Stromal cell of bone marrow (primary cell): ENCODE measurements around the gene SORCS2.

Experiments
- DNase-seq: peaks from one replicate; pipeline ENCODE4 v3.0.0-alpha.2; 2012; ENCODE audit warnings: low read depth

Gene SORCS2

DNA sequence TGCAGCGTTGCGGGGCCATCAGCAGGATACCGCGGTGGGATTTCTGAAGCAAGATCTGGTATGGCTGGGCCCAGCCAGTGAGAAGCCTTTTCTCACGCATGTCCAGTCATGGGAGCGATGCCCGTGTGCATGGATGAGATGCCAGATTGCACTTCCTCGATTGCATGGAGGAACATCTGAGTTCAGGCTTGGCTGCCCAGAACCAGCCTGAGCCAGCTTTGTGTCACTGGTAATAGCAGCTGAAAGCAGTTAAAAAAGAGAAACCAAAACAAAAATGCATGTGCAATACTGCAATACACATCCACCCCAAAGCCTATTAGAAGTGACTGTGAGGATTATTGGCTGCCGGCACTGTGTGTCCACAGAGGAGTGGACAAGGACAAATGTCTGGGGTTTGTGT, 183.1 kb downstream of the SORCS2 start:
- peak; percentile 47 for DNase-seq

GRCh38 chr4:7377223-7377865, 185.0 kb downstream of the SORCS2 start:
- no peak for DNase-seq

- no peak for DNase-seq
These were observed 186.8 kb downstream of the SORCS2 start for GRCh38 chr4:7379186-7379585.

- DNase-seq = no peak
These were observed 187.4 kb downstream of the SORCS2 start for GRCh38 chr4:7379719-7380118.

DNA sequence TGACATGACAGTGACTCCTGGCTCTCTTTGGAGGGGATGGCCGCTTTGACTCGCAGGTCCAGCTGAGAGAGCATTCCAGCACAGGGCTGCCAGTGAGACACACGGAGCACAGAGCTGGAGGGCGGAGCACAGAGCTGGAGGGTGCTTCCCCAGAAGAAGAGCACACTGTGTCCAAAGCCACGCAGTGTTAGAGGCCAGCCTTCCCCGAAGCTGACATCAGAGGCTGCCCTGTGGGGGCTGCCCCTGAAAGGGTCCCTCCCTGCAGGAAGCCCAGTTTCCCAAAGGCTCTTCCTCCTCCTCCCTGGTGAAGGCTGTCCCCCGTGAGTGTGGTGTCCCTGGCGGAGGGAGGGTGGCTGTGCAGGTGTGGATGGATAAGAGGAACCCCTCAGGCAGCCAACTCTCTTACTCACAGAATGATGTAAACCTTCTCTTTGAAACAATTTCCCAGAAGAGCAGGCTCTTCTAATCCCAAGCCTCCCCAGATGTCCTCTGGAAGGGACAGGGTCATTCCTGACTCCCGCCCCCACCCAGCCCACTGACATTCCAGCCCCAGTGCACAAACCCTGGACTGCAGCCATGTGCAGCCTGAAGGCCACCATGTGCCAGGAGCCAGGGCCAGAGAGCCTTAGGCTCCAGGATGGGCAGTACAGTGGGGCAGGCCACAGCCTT, 189.0 kb downstream of the SORCS2 start:
- DNase-seq = no peak

DNA sequence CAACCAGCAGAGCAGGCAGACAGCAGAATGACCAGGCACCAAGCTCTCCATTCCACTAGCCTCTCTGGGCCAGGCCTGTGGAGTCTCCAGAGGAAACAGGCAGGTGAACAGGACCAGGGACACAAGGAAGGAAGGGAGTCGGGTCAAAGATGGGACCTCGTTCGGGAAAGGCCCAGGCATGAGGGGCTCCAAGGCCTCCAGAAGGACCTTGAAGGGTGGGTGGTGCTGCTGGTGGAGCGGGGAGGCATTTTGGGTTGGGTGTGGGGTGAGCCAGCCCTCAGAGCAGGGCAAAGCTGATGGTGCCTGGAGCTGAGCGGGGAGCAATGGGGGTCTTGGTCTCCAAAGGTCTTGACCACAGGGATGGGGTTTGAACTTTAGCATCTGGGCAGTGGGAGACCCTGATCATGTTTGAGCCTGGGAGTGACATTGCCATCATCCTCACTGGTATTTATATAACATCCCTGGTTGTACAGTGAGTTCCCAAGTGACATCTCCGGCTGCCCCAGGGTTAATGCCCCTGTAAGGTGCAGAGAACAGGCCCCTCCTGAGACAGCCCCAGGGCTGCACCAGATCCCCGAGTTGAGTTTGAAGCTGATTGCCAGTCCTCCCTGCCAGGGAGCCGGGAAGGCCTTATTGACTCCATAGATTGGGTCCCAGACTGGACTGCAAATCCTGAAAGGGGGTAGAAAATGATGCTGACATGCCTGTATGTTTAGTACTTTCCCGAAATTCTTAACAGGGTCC, 189.7 kb downstream of the SORCS2 start:
- DNase-seq = no peak

DNA sequence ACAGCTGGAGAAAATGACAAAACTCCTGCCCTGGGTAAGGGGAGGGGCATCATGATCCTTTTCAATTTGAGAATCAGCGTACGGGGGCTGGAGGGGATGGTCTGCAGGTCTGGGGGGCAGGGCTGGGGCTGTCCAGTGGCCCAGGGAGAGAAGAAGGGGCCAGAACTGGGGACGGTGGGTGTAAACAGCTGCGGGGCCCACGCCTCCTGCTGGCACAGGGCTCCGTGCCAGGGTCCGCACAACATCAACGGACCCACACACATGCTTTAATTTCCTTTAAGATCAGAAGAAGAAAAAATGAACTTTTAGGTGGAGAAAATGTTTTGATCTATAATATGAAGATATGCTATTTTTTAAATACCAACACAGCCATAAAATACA, 190.3 kb downstream of the SORCS2 start:
- no peak for DNase-seq

GRCh38 chr4:7383266-7383665, 190.9 kb downstream of the SORCS2 start:
- DNase-seq = no peak

DNA sequence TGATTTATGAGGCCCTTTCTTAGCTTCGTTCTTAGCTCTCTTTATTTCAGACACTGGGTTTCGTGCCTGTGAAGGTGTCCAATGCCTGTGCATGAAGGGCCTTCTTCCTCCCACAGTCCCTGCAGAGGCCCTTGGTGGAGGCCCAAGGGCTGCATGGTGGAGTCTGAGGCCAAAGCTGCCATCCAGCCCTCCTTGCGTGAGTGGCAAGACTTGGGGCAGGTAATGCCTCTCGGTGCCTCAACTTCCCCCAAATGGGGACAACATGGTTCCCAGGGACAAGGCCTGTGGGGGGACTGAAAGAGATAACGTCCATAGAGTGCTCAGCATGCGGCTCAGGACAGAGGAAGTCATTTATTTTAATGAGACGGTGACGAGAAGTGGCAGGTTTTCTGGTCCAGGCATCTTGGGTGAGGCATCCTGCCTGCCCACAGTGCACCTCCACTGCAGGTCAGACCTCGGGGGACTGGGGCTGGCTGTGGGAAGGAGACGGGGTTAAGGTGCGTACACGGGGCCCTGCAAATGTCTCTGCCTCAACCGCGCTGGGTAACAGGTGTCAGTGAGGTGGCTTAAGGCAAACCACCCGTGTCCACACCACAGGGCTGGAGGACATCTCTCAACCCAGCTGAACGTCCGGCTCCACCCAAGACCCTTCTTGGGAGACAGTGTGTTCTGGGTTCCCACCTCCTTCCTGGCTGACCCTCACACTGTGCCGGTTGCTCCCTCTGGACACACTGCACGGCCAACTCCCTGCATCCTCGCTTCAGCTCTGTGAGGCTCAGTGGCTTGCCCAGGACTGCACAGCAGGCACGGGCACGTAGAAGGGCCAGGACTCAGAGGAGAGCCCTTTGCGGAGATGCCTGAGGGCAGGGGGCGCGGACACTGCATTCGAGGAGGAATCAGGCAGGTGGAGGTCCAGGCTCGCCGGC, 191.9 kb downstream of the SORCS2 start:
- no peak for DNase-seq

DNA sequence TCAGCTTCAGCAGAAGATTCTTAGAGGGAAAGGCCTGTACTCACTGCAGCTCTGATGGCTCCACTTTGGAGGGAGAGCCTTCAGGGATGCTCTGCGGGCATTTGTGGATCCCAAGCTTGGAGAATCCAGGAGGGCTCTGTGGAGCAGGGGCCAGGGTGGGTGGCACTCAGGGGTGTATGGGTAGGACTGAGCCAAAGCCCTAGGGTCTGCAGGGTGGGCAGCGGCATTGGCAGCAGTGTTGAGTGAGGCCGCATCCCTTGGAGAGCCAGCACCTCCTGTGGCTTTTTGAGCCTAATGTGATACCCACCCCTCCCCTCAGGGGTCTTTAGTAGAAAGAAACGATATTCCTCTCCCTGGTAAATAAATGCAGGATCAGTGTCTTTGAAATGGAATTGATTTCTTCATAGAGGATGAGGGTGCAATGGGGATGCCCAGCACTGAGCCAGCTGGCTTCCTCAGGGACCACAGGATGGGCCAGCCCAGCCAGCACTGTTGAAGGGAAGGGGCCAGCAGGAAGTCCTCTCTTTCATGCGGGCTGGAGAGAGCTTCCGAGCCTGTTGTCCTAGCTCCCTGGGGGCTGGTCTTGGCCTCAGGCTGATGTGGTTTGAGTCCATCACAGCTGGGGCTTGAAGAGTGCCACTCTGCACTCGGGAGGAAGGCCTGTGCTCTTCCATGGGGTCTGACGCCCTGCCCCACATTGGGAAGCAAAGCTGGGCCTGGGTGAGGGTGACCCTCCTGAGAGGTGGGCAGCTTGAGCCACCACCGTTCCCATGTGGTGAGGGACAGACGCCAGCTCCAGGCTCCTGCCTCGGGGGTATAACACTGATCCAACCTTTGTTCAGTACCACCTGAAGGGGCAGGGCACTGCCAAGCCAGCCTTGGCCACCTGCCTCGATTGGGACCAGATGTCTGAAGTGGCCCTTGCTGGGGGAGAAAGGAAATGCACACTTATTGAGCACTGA, 192.9 kb downstream of the SORCS2 start:
- DNase-seq = no peak

GRCh38 chr4:7387925-7388324, 195.6 kb downstream of the SORCS2 start:
- no peak for DNase-seq

DNA sequence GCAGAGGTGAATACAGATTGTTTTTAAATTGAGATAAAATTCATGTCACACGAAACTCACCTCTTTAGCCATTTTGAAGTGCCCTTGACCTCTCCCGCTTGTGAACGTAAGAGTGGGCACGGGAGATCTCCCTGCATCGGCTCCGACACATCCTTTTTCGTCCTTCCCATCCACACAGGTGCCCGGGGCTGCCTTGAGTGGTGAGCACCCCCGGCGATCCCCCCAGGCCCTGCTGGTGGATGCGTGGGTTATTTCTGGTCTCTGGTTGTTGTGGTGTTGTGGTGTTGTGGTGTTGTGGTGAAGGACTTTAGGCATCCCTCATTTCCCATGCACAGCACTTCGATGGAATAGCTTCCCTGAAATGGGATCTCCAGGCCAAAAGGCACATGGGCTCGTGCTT, 196.3 kb downstream of the SORCS2 start:
- no peak for DNase-seq

GRCh38 chr4:7389101-7389701, 196.9 kb downstream of the SORCS2 start:
- DNase-seq = no peak

DNA sequence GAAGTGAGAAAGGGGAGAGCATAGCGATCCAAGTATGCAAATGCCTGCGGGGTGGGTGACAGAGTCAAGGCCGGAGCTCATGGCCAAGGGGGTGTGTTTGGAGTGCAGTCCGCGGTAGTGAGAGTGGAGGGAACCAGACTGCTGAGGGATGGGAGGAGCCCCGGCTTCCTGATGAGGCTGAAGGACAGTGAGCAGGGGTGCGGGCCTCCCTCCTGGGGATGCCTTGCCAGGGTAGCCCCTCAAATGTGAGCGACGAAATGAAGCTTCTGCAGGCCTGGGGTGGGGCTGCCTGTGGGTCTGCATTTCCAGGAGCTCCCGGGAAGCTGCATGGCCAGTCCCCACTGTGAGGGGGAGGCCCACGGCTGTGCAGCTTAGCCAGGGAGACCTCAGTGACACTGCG, 197.4 kb downstream of the SORCS2 start:
- no peak for DNase-seq

GRCh38 chr4:7390336-7390735, 198.0 kb downstream of the SORCS2 start:
- no peak for DNase-seq

DNA sequence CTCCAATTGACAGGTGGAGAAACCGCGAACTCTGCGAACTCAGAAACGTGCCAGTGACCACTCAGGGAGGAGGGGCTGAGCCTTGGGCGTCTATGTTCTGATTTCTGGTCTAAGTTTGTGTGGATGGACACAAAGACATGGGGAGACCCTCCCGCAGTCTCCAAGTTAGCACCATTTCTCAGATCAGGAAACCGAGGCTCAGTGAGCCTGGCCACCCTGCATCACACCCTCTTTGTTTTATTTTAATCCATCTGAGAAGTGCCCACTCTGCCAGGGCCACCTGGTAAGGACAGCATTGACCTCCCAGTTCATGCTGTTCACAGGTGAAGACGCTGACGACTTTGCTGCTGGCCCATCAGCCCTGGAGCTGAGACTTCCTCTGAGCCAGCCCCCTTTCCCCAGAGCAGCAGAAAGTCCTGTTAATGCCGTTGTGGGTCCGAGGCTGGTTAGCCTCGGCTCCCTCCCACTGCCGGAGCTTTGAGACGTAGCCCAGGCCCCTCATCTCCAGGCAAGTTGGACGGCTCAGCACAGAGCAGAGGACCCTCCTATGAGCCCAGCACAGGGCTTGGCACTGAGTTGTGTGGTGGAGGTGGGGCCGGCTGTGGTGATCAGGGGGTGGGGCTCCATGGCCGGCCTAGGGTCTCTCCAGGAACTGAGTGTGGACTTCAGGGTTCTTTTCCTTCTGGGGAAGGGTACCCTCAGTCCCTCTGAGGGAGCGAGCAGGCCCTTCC, 198.7 kb downstream of the SORCS2 start:
- no peak for DNase-seq

- DNase-seq = no peak
These were observed 199.5 kb downstream of the SORCS2 start for GRCh38 chr4:7391637-7392437.

- peak; percentile 34 for DNase-seq
These were observed 200.4 kb downstream of the SORCS2 start for GRCh38 chr4:7392438-7393421.
